K562 (cell line): ENCODE results near the gene ZNF426. TPM values are rescaled to one million over a fixed set of nuclear protein-coding genes. Genes with fewer than 3 reads are reported as not detected.

Experiments used
- DEAF1 ChIP-seq: fragments of 450-650 bp; formaldehyde crosslinking; IDR thresholded peaks from 2 replicates; pipeline ENCODE4 v1.4.0; 2020; ENCODE audit warnings: mild to moderate bottlenecking, moderate library complexity
- ELF4 ChIP-seq: fragments of 450-650 bp; formaldehyde crosslinking; IDR thresholded peaks from 2 replicates; pipeline ENCODE4 v1.4.0; 2022; ENCODE audit warnings: missing genetic modification characterization
- ETV5 ChIP-seq: sonication (generic); formaldehyde crosslinking; IDR thresholded peaks from 2 replicates; pipeline ENCODE4 v1.4.0; 2020; ENCODE audit warnings: low read depth, mild to moderate bottlenecking, missing genetic modification reagents
- FOXM1 ChIP-seq, 2 experiments: fragments of 450-650 bp in 1 of 2; sonication (generic) in 1 of 2; formaldehyde crosslinking in 1 of 2; IDR thresholded peaks; 2 replicates each; pipeline versions ENCODE4 v1.6.1 to v1.9.0; 2017 to 2022; ENCODE audit warnings: low read depth in 2 of 2, mild to moderate bottlenecking in 2 of 2, missing genetic modification reagents in 1 of 2, moderate library complexity in 1 of 2
- GABPA ChIP-seq: fragments of 200-800 bp; sonication (Bioruptor generic); conservative IDR thresholded peaks from 2 replicates; pipeline ENCODE4 v1.6.1; 2016; ENCODE audit warnings: low read depth, missing genetic modification characterization, missing compliant biosample characterization
- NFXL1 ChIP-seq: fragments of 450-650 bp; formaldehyde crosslinking; IDR thresholded peaks from 2 replicates; pipeline ENCODE4 v1.4.0; 2021; ENCODE audit warnings: mild to moderate bottlenecking
- NR2C1 ChIP-seq, 2 experiments: fragments of 450-650 bp; IDR thresholded peaks; 2 replicates each; pipeline ENCODE4 v1.6.1; 2017; ENCODE audit warnings: mild to moderate bottlenecking in 2 of 2, antibody characterized with exemption in 1 of 2, inconsistent platforms in 1 of 2, missing compliant biosample characterization in 1 of 2, missing genetic modification characterization in 1 of 2
- NR3C1 ChIP-seq: sonication (generic); formaldehyde crosslinking; IDR thresholded peaks from 2 replicates; pipeline ENCODE4 v1.8.1; 2022; ENCODE audit warnings: missing genetic modification reagents
- PHF20 ChIP-seq: fragments of 450-650 bp; IDR thresholded peaks from 2 replicates; pipeline ENCODE4 v1.6.1; 2018; ENCODE audit not compliant: partially characterized antibody
- RBBP5 ChIP-seq: fragments of 200-600 bp; sonication (generic); IDR thresholded peaks from 2 replicates; pipeline ENCODE4 v1.6.1; 2012; ENCODE audit warnings: borderline replicate concordance, mild to moderate bottlenecking, low read length, control low read depth, inconsistent platforms; ENCODE audit not compliant: insufficient read depth, poor library complexity, severe bottlenecking
- SREBF2 ChIP-seq: sonication (generic); formaldehyde crosslinking; IDR thresholded peaks from 2 replicates; pipeline ENCODE4 v1.4.0; 2020; ENCODE audit warnings: mild to moderate bottlenecking, missing genetic modification reagents
- SRSF1 ChIP-seq: fragments of 200-400 bp; formaldehyde crosslinking; IDR thresholded peaks from 2 replicates; pipeline ENCODE4 v1.6.1; 2017; ENCODE audit warnings: mild to moderate bottlenecking, low read depth, low read length, moderate library complexity
- SUPT5H ChIP-seq: fragments of 450-650 bp; IDR thresholded peaks from 2 replicates; pipeline ENCODE4 v1.6.1; 2016
- TEAD1 ChIP-seq, 2 experiments: fragments of 450-650 bp in 1 of 2; sonication (generic) in 1 of 2; formaldehyde crosslinking; IDR thresholded peaks; 2 replicates each; pipeline versions ENCODE4 v1.4.0 to v1.8.0; 2020 to 2022; ENCODE audit warnings: mild to moderate bottlenecking in 2 of 2, missing genetic modification reagents in 1 of 2
- ZNF121 ChIP-seq: sonication (generic); formaldehyde crosslinking; conservative IDR thresholded peaks from 2 replicates; pipeline ENCODE4 v1.8.0; 2022; ENCODE audit warnings: missing genetic modification reagents
- ZNF583 ChIP-seq: fragments of 250-450 bp; sonication (Bioruptor Pico); IDR thresholded peaks from 2 replicates; pipeline ENCODE4 v1.4.0; 2020
- polyA plus RNA-seq, 8 experiments: library from polyadenylated mRNA; depleted of rRNA in 4 of 8; stranded (reverse) in 5 of 8; unstranded in 3 of 8; fragments of >200 nt; fragmentation: Nextera tagmentation in 2 of 8; fragmentation: Illumina TruSeq in 1 of 8; extraction: Ambion mirVana in 2 of 8; extraction: Trizol in 1 of 8; gene quantifications; 2 replicates each; pipeline versions ENCODE4 v1.2.1 to v1.2.3, GENCODE V29; 2011 to 2014; ENCODE audit warnings: inconsistent platforms in 1 of 8, missing spikeins in 1 of 8
- total RNA-seq, 7 experiments: library from RNA; depleted of rRNA in 6 of 7; stranded (reverse); fragments of >200 nt in 6 of 7; fragmentation: Illumina TruSeq in 2 of 7; extraction: Trizol in 2 of 7; gene quantifications; 2 replicates each; pipeline versions ENCODE4 v1.2.1 to v1.2.3, GENCODE V29; 2011 to 2021; ENCODE audit warnings: low replicate concordance in 1 of 7
- TF ChIP-seq, protein P1 (sequence below): fragments of 450-650 bp; IDR thresholded peaks from 2 replicates; pipeline ENCODE4 v1.6.1; 2014; ENCODE audit warnings: low read depth, mild to moderate bottlenecking, moderate library complexity, borderline replicate concordance
- TF ChIP-seq, protein P2 (sequence below): fragments of 450-650 bp; IDR thresholded peaks from 2 replicates; pipeline ENCODE4 v1.6.1; 2016; ENCODE audit warnings: low read depth, mild to moderate bottlenecking, moderate library complexity
- TF ChIP-seq, protein P3 (sequence below): fragments of 450-650 bp; formaldehyde crosslinking; IDR thresholded peaks from 2 replicates; pipeline ENCODE4 v1.4.0; 2020; ENCODE audit warnings: mild to moderate bottlenecking, moderate library complexity
- TF ChIP-seq, protein P4 (sequence below): sonication (generic); formaldehyde crosslinking; IDR thresholded peaks from 2 replicates; pipeline ENCODE4 v1.8.0; 2022; ENCODE audit warnings: mild to moderate bottlenecking, missing genetic modification reagents

ZNF426 gene
- total and polyA plus RNA-seq, 9 of the 15 experiments (the other 6 are each of a cell fraction or from before 2014, with no cell fraction given), result 3.2 to 14.3 (median 6.9) TPM

DNA sequence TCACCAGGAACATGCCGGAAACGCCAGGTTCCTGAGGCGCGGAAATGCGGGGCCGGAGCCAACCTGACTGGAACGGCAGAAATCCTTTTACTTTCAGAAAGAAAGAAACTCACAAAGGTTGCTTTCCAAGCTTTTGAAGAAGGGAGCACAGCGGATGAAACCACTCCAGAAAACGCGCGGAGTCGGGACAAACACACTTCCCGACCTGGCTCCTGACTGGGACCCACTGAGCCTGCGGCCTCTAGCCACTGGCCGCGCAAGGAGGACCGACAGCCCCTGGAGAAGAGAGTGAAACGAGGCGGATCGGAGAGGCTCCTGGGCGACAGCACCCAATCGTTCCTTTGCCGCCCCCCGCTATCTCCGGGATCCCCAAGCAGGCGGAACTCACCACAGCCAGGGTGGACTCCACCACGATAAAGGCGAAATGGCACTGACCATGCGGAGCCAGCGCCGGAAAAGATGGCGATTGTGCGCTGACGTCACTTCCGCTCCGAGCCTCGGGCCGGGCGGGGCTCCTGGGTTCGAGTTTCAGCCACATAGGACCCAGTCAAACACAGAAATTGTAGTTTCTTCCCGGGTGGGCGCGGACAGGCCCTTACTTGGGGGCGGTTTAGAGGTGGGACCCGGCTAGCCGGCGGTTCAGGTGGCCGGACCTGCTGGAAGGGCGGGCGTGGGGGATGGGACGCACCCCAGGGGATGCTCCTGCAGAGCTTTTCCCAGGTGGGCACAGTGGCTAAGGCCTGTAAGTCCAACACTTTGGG lies 45.8 kb upstream of the ZNF426 start, which contains the start of gene ZNF121 (continued):
- TF ChIP-seq, protein P1, sequence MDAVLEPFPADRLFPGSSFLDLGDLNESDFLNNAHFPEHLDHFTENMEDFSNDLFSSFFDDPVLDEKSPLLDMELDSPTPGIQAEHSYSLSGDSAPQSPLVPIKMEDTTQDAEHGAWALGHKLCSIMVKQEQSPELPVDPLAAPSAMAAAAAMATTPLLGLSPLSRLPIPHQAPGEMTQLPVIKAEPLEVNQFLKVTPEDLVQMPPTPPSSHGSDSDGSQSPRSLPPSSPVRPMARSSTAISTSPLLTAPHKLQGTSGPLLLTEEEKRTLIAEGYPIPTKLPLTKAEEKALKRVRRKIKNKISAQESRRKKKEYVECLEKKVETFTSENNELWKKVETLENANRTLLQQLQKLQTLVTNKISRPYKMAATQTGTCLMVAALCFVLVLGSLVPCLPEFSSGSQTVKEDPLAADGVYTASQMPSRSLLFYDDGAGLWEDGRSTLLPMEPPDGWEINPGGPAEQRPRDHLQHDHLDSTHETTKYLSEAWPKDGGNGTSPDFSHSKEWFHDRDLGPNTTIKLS, result peak; percentile 68; the same call in 1 of the 2 replicates
- TF ChIP-seq, protein P2, sequence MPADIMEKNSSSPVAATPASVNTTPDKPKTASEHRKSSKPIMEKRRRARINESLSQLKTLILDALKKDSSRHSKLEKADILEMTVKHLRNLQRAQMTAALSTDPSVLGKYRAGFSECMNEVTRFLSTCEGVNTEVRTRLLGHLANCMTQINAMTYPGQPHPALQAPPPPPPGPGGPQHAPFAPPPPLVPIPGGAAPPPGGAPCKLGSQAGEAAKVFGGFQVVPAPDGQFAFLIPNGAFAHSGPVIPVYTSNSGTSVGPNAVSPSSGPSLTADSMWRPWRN, result no peak
- TF ChIP-seq ZNF583 (CRISPR knock-in tag) (0 out of 2 replicates have a peak, but pooled peaks have one; percentile 25), FOXM1 (IDR thresholded peaks at IDR 0.05; ENCODE audit: low read depth) (0 out of 2 replicates have a peak, but pooled peaks have one; percentile 18), FOXM1 (CRISPR knock-in tag; IDR thresholded peaks at IDR 0.05; ENCODE audit: low read depth) (no peak), SUPT5H (peak; percentile 95), NR3C1 (CRISPR knock-in tag) (no peak), PHF20 (peak; percentile 66), ELF4 (peak; percentile 73; the same call in 1 of the 2 replicates), ETV5 (CRISPR knock-in tag) (peak; percentile 98), NR2C1 (IDR thresholded peaks at IDR 0.05) (no peak), NR2C1 (tag; IDR thresholded peaks at IDR 0.05) (peak; percentile 33; the same call in 1 of the 2 replicates), NFXL1 (CRISPR knock-in tag) (no peak), SREBF2 (no peak), GABPA (peak; percentile 96), TEAD1 (CRISPR knock-in tag; IDR thresholded peaks at IDR 0.05) (peak in 1 of 2 experiments; percentile 68; a peak in 1 of 4 replicates), SRSF1 (no peak), ZNF121 (CRISPR knock-in tag) (0 out of 2 replicates have a peak, but pooled peaks have one; percentile 22), RBBP5 (peak; percentile 78), DEAF1 (no peak)
- TF ChIP-seq, protein P3, sequence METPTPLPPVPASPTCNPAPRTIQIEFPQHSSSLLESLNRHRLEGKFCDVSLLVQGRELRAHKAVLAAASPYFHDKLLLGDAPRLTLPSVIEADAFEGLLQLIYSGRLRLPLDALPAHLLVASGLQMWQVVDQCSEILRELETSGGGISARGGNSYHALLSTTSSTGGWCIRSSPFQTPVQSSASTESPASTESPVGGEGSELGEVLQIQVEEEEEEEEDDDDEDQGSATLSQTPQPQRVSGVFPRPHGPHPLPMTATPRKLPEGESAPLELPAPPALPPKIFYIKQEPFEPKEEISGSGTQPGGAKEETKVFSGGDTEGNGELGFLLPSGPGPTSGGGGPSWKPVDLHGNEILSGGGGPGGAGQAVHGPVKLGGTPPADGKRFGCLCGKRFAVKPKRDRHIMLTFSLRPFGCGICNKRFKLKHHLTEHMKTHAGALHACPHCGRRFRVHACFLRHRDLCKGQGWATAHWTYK (CRISPR knock-in tag), result 0 out of 2 replicates have a peak, but pooled peaks have one; percentile 61
- TF ChIP-seq, protein P4, sequence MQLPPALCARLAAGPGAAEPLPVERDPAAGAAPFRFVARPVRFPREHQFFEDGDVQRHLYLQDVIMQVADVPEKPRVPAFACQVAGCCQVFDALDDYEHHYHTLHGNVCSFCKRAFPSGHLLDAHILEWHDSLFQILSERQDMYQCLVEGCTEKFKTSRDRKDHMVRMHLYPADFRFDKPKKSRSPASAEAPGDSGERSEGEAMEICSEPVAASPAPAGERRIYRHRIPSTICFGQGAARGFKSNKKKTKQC, result peak; percentile 89
